ENCODE measurements around the gene CDYL2.
"Not testable (repeated sequence)": the region's sequence is repeated elsewhere in the genome, so short reads cannot be mapped to it uniquely, and the experiment has no call there.

Gene CDYL2

DNA sequence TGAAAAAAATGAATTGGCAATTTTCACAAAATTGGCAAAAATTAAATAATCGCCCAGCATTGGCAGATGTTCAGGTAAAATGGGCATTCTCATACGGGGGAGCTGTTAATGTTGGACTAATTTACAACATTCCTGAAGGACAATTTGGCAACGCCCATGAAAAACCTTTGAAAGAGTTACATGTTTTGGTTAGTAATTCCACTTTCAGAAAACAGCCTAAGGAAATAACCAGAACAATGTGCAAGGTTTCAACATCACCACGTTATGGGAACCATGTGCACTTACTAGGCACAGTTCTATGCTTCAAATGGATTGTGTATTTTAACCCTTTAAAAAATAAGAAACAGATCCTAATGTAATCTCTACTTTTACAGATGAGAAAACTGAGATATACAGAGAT lies 62.7 kb downstream of the CDYL2 start:
- TF ChIP-seq, protein P1, sequence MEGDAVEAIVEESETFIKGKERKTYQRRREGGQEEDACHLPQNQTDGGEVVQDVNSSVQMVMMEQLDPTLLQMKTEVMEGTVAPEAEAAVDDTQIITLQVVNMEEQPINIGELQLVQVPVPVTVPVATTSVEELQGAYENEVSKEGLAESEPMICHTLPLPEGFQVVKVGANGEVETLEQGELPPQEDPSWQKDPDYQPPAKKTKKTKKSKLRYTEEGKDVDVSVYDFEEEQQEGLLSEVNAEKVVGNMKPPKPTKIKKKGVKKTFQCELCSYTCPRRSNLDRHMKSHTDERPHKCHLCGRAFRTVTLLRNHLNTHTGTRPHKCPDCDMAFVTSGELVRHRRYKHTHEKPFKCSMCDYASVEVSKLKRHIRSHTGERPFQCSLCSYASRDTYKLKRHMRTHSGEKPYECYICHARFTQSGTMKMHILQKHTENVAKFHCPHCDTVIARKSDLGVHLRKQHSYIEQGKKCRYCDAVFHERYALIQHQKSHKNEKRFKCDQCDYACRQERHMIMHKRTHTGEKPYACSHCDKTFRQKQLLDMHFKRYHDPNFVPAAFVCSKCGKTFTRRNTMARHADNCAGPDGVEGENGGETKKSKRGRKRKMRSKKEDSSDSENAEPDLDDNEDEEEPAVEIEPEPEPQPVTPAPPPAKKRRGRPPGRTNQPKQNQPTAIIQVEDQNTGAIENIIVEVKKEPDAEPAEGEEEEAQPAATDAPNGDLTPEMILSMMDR (IDR thresholded peaks at IDR 0.05; ENCODE audit: insufficient read depth, low read depth, low read length, missing control alignments), result no peak
- H3K4me3 ChIP-seq (ENCODE audit: low read depth, low read length), result no peak overlapping the region
- DNase-seq (ENCODE audit: low read depth), result no peak

DNA sequence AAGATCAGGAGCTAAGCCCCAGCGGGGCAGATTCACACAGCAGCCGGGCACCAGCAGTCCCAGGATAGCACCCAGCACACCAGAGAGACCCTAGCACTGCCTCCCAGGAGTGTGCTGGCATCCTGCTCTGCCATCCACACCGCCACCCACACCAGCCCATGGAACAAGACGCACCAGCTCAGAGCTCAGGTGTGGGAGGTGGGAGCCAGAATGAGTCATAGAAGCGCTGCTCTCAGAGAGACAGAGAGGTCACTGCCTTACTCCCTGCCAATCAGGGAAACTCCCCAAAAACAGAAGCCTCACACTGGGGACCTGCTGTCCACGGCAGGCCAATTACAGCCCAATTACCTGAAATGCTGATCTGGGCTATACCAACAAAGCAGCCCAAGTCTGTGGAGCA lies 64.9 kb downstream of the CDYL2 start:
- DNase-seq (ENCODE audit: low read depth), result no peak
- TF ChIP-seq, protein P1 (IDR thresholded peaks at IDR 0.05; ENCODE audit: insufficient read depth, low read depth, low read length, missing control alignments), result no peak
- no peak overlapping the region for H3K4me3 ChIP-seq (ENCODE audit: low read depth, low read length)

DNA sequence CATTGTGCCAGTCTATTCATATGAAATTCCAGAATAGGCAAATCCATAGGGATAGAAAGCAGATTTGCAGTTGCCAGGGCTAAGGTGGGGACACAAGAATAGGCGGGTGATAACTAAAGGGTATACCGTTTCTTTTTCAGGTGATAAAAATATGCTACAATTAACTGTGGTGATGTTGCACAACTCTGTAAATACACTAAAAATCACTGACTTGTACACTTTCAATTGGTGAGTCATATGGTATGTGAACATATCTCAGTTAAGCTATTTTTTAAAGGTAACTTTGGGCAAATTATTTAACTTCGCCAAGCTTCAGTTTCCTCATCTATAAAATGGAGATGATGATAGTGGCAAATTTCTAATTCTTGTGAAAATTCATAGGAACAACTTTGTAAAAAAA lies 65.9 kb downstream of the CDYL2 start:
- DNase-seq (ENCODE audit: low read depth), result no peak
- H3K4me3 ChIP-seq (ENCODE audit: low read depth, low read length), result no peak overlapping the region
- TF ChIP-seq, protein P1 (IDR thresholded peaks at IDR 0.05; ENCODE audit: insufficient read depth, low read depth, low read length, missing control alignments), result no peak

DNA sequence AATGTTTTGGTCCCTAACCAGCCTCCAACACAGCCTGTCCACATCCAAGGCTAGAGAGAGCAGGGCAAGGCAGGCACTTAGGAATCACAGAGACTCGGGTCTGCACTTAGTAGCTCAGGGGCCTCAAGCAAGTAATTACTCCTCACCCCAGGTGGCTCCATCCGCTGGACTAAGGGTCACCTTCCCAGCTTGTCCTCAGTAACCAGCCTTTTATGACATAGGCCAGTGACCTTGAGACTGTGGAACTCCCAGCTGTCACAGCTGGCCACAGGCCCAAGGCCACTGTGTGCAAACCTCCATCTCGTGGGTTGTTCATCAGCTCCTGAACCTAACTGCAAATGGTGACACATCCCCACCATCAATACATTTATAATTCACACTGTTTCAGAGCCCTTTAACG lies 68.6 kb downstream of the CDYL2 start:
- H3K4me3 ChIP-seq (ENCODE audit: low read depth, low read length), result no peak overlapping the region
- DNase-seq (ENCODE audit: low read depth), result no peak
- TF ChIP-seq, protein P1 (IDR thresholded peaks at IDR 0.05; ENCODE audit: insufficient read depth, low read depth, low read length, missing control alignments), result no peak

DNA sequence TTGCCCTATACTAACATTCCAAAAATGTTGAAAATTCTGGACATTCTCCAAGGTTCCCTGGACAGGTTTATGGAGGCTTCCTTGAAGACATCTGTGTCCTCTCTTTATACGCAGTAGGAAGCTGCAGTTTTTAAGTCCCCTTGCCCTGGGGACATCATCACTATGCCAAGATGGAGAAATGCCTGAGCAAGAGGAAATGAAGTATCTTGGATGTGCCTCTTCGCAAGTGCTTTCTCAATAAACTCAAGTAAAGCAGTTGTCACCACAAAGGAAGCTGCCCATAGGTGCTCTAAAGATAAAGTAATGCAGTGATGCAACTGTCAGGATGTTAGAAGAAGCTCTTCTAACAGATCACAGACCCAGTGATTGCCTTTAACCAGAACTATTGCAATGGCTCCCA lies 71.0 kb downstream of the CDYL2 start:
- TF ChIP-seq, protein P1 (IDR thresholded peaks at IDR 0.05; ENCODE audit: insufficient read depth, low read depth, low read length, missing control alignments), result no peak
- H3K4me3 ChIP-seq (ENCODE audit: low read depth, low read length), result no peak overlapping the region
- DNase-seq (ENCODE audit: low read depth), result no peak

DNA sequence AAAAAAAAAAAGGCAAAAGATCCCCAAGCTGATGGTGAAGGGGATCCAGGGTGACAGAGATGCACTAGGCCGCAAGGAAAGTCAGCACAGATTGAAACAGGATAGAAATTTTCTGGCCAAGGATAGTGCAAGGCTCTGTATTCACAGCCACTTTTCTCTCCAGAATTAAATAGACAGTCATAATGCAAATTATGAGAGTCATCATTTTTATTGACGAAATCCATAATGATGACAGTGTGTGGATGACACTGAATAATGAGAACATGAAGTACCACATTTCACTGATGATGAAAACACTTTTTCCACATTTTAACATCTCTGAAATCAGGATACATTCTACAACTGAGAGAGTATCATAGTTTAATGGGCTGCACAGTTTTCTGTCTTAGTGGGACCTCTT lies 72.5 kb downstream of the CDYL2 start:
- TF ChIP-seq, protein P1 (IDR thresholded peaks at IDR 0.05; ENCODE audit: insufficient read depth, low read depth, low read length, missing control alignments), result no peak
- H3K4me3 ChIP-seq (ENCODE audit: low read depth, low read length), result no peak overlapping the region
- no peak for DNase-seq (ENCODE audit: low read depth)

DNA sequence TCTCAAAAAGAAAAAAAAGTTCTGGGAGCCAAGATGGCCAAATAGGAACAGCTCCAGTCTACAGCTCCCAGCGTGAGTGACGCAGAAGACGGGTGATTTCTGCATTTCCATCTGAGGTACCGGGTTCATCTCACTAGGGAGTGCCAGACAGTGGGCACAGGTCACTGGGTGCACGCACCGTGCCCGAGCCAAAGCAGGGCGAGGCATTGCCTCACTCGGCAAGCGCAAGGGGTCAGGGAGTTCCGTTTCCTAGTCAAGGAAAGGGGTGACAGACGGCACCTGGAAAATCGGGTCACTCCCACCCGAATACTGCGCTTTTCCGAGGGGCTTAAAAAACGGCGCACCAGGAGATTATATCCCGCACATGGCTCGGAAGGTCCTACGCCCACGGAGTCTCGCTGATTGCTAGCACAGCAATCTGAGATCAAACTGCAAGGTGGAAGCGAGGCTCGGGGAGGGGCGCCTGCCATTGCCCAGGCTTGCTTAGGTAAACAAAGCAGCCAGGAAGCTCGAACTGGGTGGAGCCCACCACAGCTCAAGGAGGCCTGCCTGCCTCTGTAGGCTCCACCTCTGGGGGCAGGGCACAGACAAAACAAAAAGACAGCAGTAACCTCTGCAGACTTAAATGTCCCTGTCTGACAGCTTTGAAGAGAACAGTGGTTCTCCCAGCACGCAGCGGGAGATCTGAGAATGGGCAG lies 77.2 kb downstream of the CDYL2 start:
- not testable (repeated sequence) for DNase-seq (ENCODE audit: low read depth); H3K4me3 ChIP-seq (ENCODE audit: low read depth, low read length)
